ENCODE data around the gene TUBB.

DNA sequence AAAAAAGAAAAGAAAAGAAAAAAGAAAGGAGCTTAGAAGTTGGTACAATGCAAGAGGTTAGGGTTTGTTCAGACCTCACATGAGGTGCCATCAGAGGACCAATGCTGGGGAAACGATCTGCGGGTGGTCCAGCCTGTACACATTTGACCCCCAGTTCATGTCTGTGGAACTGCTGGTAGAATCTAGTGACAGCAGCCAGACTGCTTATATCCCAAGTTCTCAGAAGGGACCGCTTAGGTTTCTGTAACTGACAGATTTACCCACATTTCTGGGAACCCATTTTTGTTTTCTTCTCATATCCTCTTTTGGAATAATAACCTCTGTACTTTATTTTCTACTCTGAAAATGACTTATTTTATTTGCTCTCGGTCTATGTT lies 38.4 kb upstream of the TUBB start:
- TF ChIP-seq, protein P1, sequence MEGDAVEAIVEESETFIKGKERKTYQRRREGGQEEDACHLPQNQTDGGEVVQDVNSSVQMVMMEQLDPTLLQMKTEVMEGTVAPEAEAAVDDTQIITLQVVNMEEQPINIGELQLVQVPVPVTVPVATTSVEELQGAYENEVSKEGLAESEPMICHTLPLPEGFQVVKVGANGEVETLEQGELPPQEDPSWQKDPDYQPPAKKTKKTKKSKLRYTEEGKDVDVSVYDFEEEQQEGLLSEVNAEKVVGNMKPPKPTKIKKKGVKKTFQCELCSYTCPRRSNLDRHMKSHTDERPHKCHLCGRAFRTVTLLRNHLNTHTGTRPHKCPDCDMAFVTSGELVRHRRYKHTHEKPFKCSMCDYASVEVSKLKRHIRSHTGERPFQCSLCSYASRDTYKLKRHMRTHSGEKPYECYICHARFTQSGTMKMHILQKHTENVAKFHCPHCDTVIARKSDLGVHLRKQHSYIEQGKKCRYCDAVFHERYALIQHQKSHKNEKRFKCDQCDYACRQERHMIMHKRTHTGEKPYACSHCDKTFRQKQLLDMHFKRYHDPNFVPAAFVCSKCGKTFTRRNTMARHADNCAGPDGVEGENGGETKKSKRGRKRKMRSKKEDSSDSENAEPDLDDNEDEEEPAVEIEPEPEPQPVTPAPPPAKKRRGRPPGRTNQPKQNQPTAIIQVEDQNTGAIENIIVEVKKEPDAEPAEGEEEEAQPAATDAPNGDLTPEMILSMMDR (IDR thresholded peaks at IDR 0.05) = no peak
- TF ChIP-seq RCOR1 (IDR thresholded peaks at IDR 0.05; ENCODE audit: low read length) (no peak), POLR2AphosphoS5 (IDR thresholded peaks at IDR 0.05; ENCODE audit: low read depth, low read length) (no peak)
